Liver (tissue), 9 donors: ENCODE data around the gene PTPRB. TPM values are rescaled to one million over a fixed set of nuclear protein-coding genes. Genes with fewer than 3 reads are reported as not detected.

Experiments used
- DNase-seq: peaks from one replicate; pipeline ENCODE4 v3.0.0-alpha.2; 2017; ENCODE audit warnings: low spot score
- H3K27ac ChIP-seq, 2 donors: one replicate each; pipeline ENCODE4 v1.7.0; 2013; ENCODE audit warnings: inconsistent platforms in 2 of 2, low read length in 2 of 2, control low read depth in 1 of 2, low read depth in 1 of 2, mild to moderate bottlenecking in 1 of 2
- H3K27me3 ChIP-seq, 4 donors: one replicate each; pipeline versions ENCODE4 v1.6.1 to v1.7.0; 2013; ENCODE audit warnings: low read length in 3 of 4, inconsistent platforms in 1 of 4, mild to moderate bottlenecking in 1 of 4, moderate library complexity in 1 of 4; ENCODE audit not compliant: control insufficient read depth in 4 of 4, insufficient read depth in 4 of 4
- H3K36me3 ChIP-seq, 4 donors: one replicate each; pipeline versions ENCODE4 v1.6.1 to v1.7.0; 2013; ENCODE audit warnings: low read length in 3 of 4, mild to moderate bottlenecking in 3 of 4, low read depth in 1 of 4, moderate library complexity in 1 of 4; ENCODE audit not compliant: control insufficient read depth in 4 of 4, insufficient read depth in 3 of 4
- H3K4me1 ChIP-seq, 4 donors: one replicate each; pipeline versions ENCODE4 v1.6.1 to v1.7.0; 2013; ENCODE audit warnings: low read length in 3 of 4, mild to moderate bottlenecking in 3 of 4, moderate library complexity in 1 of 4; ENCODE audit not compliant: control insufficient read depth in 4 of 4, insufficient read depth in 4 of 4
- H3K4me3 ChIP-seq, 3 donors: one replicate each; pipeline versions ENCODE4 v1.6.1 to v1.7.0; 2013; ENCODE audit warnings: low read length in 3 of 3, control low read depth in 1 of 3, low read depth in 1 of 3, mild to moderate bottlenecking in 1 of 3
- H3K9ac ChIP-seq, 2 donors: one replicate each; pipeline ENCODE4 v1.7.0; 2013; ENCODE audit warnings: low read length in 2 of 2, mild to moderate bottlenecking in 2 of 2, moderate library complexity in 2 of 2, control low read depth in 1 of 2, low read depth in 1 of 2
- H3K9me3 ChIP-seq, 4 donors: one replicate each; pipeline versions ENCODE4 v1.6.1 to v1.7.0; 2013; ENCODE audit warnings: low read length in 3 of 4; ENCODE audit not compliant: control insufficient read depth in 4 of 4
- EGR1 ChIP-seq, 2 donors: IDR thresholded peaks; 2 replicates each; pipeline ENCODE4 v1.6.1; 2016 to 2018; ENCODE audit warnings: antibody characterized with exemption in 2 of 2, low read depth in 2 of 2
- FOXA1 ChIP-seq: IDR thresholded peaks from 2 replicates; pipeline ENCODE4 v1.6.1; 2016; ENCODE audit warnings: antibody characterized with exemption
- FOXA2 ChIP-seq: IDR thresholded peaks from 2 replicates; pipeline ENCODE4 v1.6.1; 2016; ENCODE audit warnings: antibody characterized with exemption
- GABPA ChIP-seq, 2 donors: IDR thresholded peaks in 1 of 2; conservative IDR thresholded peaks in 1 of 2; 2 replicates each; pipeline ENCODE4 v1.6.1; 2016; ENCODE audit warnings: antibody characterized with exemption in 2 of 2, mild to moderate bottlenecking in 1 of 2, moderate library complexity in 1 of 2
- HNF4A ChIP-seq, 2 donors: conservative IDR thresholded peaks; 2 replicates each; pipeline ENCODE4 v1.6.1; 2016; ENCODE audit warnings: antibody characterized with exemption in 2 of 2, mild to moderate bottlenecking in 2 of 2
- HNF4G ChIP-seq: IDR thresholded peaks from 2 replicates; pipeline ENCODE4 v1.6.1; 2016; ENCODE audit warnings: antibody characterized with exemption
- NR2F2 ChIP-seq: IDR thresholded peaks from 2 replicates; pipeline ENCODE4 v1.6.1; 2016; ENCODE audit warnings: antibody characterized with exemption
- RXRA ChIP-seq, 2 donors: IDR thresholded peaks; 2 replicates each; pipeline ENCODE4 v1.6.1; 2017 to 2018; ENCODE audit warnings: antibody characterized with exemption in 2 of 2, mild to moderate bottlenecking in 1 of 2
- TAF1 ChIP-seq: conservative IDR thresholded peaks from 2 replicates; pipeline ENCODE4 v1.6.1; 2016; ENCODE audit warnings: antibody characterized with exemption, mild to moderate bottlenecking
- YY1 ChIP-seq: IDR thresholded peaks from 2 replicates; pipeline ENCODE4 v1.6.1; 2016; ENCODE audit warnings: antibody characterized with exemption, mild to moderate bottlenecking
- ZBTB33 ChIP-seq: IDR thresholded peaks from 2 replicates; pipeline ENCODE4 v1.6.1; 2016; ENCODE audit warnings: antibody characterized with exemption
- WGBS: extraction: QIAGEN DNeasy Blood & Tissue Kit; methylation state at CpG from one replicate; pipeline ENCODE4 v1.1.7; 2013; 5-methylcytosine and 5-hydroxymethylcytosine counted together
- polyA plus RNA-seq, 2 donors: library from polyadenylated mRNA; stranded (reverse) in 1 of 2; unstranded in 1 of 2; fragments of 200-250 nt in 1 of 2; fragments of >200 nt in 1 of 2; fragmentation: Nextera tagmentation in 1 of 2; extraction: Ambion mirVana in 1 of 2; gene quantifications; one replicate each; pipeline versions ENCODE4 v1.2.1 to v1.2.3, GENCODE V29; 2013 to 2015
- total RNA-seq, 2 donors: library from RNA; depleted of rRNA; stranded (reverse); fragments of >200 nt; gene quantifications; one replicate each; pipeline ENCODE4 v1.2.3, GENCODE V29; 2014
- TF ChIP-seq, protein P1 (sequence below): fragments of 150-350 bp; IDR thresholded peaks from 2 replicates; pipeline ENCODE4 v1.5.1; 2017; ENCODE audit warnings: improper control_type of control experiment, low read depth, low read length; ENCODE audit not compliant: missing input control
- TF ChIP-seq, protein P2 (sequence below): IDR thresholded peaks from 2 replicates; pipeline ENCODE4 v1.6.1; 2016; ENCODE audit warnings: antibody characterized with exemption
- TF ChIP-seq, protein P3 (sequence below): IDR thresholded peaks from 2 replicates; pipeline ENCODE4 v1.6.1; 2016; ENCODE audit warnings: antibody characterized with exemption
- donor health status: healthy.
- donor health status: healthy.
- donor health status: healthy.
- donor health status: healthy.
- donor health status: healthy.

Gene PTPRB
- total and polyA plus RNA-seq, 4 donors, result 6.3 to 64.9 (median 8.4) TPM

- 56% methylated on average over 5 of the region's 5 CpGs for WGBS
- DNase-seq, result no peak
- Histone ChIP-seq H3K9ac (no peak overlapping the region), H3K36me3 (no peaks in the 10 kb centered on the region), H3K4me1 (no peaks in the 10 kb centered on the region), H3K9me3 (no peaks in the 10 kb centered on the region), H3K27me3 (peaks cover 0 to 2% (median 0%) of the 10 kb centered on the region in 4 donors), H3K27ac (no peak overlapping the region), H3K4me3 (no peak overlapping the region)
- no peak for TF ChIP-seq YY1
- TF ChIP-seq, protein P1, sequence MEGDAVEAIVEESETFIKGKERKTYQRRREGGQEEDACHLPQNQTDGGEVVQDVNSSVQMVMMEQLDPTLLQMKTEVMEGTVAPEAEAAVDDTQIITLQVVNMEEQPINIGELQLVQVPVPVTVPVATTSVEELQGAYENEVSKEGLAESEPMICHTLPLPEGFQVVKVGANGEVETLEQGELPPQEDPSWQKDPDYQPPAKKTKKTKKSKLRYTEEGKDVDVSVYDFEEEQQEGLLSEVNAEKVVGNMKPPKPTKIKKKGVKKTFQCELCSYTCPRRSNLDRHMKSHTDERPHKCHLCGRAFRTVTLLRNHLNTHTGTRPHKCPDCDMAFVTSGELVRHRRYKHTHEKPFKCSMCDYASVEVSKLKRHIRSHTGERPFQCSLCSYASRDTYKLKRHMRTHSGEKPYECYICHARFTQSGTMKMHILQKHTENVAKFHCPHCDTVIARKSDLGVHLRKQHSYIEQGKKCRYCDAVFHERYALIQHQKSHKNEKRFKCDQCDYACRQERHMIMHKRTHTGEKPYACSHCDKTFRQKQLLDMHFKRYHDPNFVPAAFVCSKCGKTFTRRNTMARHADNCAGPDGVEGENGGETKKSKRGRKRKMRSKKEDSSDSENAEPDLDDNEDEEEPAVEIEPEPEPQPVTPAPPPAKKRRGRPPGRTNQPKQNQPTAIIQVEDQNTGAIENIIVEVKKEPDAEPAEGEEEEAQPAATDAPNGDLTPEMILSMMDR, result no peak
- TF ChIP-seq, protein P2, sequence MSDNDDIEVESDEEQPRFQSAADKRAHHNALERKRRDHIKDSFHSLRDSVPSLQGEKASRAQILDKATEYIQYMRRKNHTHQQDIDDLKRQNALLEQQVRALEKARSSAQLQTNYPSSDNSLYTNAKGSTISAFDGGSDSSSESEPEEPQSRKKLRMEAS, result no peak
- no peak for TF ChIP-seq FOXA2
- no peak for TF ChIP-seq GABPA (IDR thresholded peaks at IDR 0.05 in 1 of 2, conservative IDR thresholded peaks at IDR 0.05 in 1 of 2)
- no peak for TF ChIP-seq RXRA (IDR thresholded peaks at IDR 0.05)
- TF ChIP-seq HNF4A (conservative IDR thresholded peaks at IDR 0.05), result no peak
- no peak for TF ChIP-seq EGR1 (IDR thresholded peaks at IDR 0.05; ENCODE audit: low read depth in 2 of 2)
- no peak for TF ChIP-seq ZBTB33
- TF ChIP-seq TAF1, result no peak
- TF ChIP-seq HNF4G, result no peak
- TF ChIP-seq, protein P3, sequence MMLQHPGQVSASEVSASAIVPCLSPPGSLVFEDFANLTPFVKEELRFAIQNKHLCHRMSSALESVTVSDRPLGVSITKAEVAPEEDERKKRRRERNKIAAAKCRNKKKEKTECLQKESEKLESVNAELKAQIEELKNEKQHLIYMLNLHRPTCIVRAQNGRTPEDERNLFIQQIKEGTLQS, result no peak
Measured at GRCh38 chr12:70556179-70556869, 80.9 kb downstream of the PTPRB start.

DNA sequence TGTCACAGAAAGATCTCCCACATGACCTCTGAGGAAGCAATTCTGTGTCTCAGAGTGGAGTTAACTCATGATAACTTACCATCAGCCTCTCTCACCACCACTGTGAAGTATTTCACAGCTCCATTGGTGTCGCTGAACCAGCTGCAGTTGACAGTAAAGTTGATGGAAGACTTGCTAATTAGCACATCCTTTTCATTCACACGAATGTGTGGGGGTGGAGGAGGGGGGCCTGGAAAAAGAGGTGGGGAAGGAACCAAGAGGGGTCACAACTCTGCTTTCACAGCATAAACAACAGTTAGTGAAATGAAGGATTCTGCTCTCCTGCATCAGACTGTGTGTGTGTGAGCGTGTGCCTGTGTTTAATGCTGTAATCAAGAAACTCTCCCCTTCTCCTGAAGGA lies 82.1 kb downstream of the PTPRB start:
- no peak overlapping the region for H3K27ac ChIP-seq
- H3K9ac ChIP-seq, result no peak overlapping the region
- H3K4me3 ChIP-seq, result no peak overlapping the region
- no peaks in the 10 kb centered on the region for H3K4me1 ChIP-seq
- H3K36me3 ChIP-seq, result no peaks in the 10 kb centered on the region
- TF ChIP-seq RXRA (IDR thresholded peaks at IDR 0.05), result no peak
- TF ChIP-seq, protein P3, result no peak
- no peak for TF ChIP-seq EGR1 (IDR thresholded peaks at IDR 0.05; ENCODE audit: low read depth in 2 of 2)
- TF ChIP-seq HNF4A (conservative IDR thresholded peaks at IDR 0.05), result no peak
- TF ChIP-seq HNF4G, result no peak
- TF ChIP-seq, protein P2, result no peak
- TF ChIP-seq FOXA1, result no peak
- no peak for TF ChIP-seq YY1
- no peak for TF ChIP-seq NR2F2
- TF ChIP-seq GABPA (IDR thresholded peaks at IDR 0.05 in 1 of 2, conservative IDR thresholded peaks at IDR 0.05 in 1 of 2), result no peak
- TF ChIP-seq ZBTB33, result no peak
- no peaks in the 10 kb centered on the region for H3K9me3 ChIP-seq
- peaks cover 0 to 4% (median 0%) of the 10 kb centered on the region in 4 donors for H3K27me3 ChIP-seq
- no peak for DNase-seq
- WGBS, result 38% methylated on average over 3 of the region's 3 CpGs
